NK-92 (cell line): ENCODE data around the gene DPRX.
"Not testable (repeated sequence)": the region's sequence is repeated elsewhere in the genome, so short reads cannot be mapped to it uniquely, and the experiment has no call there.

Experiments used
- DNase-seq: peaks from one replicate; lab custom pipeline; 2025; ENCODE audit not compliant: unreplicated experiment; lab: John Stamatoyannopoulos, UW

Gene DPRX

DNA sequence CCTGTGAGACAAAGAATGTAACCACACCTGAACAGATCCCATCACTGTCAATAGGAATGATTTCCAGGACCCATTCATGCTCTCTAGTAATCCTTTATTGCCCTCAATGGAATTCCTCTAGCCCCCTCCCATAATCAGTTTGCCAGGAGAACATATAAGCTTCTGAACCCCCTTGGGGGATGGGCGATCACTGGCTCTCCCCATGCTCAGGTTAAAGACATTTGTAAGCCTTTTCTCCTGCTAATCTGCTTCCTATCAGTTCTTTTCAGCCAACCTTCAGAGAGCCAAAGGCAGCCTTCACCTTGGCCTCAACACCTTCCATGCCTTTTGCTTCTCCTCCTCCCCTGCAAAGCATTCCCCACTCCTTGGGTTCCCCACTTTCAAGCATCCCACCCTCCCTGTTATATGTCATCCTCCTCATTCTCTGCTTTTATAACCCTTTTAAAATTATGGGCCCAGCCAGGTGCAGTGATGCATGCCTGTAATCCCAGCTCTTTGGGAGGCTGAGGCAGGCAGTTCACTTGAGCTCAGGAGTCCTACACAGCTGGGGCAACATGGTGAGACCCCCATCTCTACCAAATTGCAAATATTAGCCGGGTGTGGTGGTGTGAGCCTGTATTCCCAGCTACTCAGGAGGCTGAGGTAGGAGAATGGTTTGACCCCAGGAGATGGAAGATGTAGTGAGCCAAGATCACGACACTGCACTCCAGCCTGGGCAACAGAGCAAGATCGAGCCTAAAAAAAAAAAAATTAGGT, 12.4 kb downstream of the DPRX start:
- no peak for DNase-seq

DNA sequence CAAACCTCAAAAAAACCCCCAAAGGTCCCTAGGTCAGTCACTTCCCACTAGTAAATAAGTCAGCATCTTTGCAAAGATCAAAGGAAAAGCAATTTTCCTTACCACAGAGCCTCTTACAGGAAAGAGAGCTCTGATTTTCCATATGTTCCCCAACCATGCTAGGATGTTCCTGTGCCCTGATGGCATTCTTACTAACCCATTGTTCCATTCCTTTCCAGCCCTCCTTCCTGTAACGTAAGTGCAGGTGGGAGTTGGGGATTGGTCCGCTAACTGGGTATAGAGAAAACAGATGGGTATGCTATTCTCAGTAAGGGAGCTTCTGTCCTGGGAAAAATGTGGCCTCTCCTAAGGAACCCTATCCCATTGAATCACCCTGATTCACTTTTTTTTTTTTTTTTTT, 14.3 kb downstream of the DPRX start:
- no peak for DNase-seq

DNA sequence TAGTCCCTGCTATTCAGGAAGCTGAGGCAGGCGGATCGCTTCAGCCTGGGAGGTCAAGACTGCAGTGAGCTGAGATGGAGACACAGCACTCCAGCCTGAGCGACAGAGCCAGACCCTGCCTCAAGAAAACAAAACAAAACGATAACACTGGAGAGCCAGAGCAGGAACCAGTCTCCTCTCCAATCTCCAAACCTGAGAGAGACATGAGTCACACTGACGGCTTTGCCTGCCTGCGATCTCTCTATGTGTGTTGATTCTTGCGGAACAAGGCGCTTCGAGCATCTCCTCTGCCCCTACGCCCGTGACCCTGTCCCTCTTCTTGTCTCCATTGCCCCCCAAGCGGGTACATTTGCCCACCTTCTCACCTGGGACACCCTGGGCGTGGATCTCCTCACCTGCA, 15.6 kb downstream of the DPRX start:
- no peak for DNase-seq

DNA sequence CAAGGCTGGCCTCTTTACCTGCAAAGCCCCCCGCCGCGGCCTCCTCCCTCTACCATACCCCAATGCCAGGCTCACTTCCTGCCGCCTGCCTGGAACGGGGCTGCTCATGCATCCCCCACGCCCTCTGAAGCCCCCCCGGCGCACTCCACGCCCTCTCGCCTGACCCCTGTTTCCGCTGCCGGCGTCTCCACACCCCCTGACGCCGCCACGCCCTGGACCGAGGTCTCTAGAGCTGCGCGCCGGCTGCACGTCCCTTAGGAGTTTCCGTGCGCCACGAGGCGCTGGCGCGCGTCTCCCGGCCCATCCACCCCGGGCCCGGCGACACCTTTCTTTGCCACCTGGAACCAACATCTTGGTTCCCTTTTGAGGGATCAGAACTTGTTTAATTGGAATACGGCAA, 16.0 kb downstream of the DPRX start:
- DNase-seq: no peak

DNA sequence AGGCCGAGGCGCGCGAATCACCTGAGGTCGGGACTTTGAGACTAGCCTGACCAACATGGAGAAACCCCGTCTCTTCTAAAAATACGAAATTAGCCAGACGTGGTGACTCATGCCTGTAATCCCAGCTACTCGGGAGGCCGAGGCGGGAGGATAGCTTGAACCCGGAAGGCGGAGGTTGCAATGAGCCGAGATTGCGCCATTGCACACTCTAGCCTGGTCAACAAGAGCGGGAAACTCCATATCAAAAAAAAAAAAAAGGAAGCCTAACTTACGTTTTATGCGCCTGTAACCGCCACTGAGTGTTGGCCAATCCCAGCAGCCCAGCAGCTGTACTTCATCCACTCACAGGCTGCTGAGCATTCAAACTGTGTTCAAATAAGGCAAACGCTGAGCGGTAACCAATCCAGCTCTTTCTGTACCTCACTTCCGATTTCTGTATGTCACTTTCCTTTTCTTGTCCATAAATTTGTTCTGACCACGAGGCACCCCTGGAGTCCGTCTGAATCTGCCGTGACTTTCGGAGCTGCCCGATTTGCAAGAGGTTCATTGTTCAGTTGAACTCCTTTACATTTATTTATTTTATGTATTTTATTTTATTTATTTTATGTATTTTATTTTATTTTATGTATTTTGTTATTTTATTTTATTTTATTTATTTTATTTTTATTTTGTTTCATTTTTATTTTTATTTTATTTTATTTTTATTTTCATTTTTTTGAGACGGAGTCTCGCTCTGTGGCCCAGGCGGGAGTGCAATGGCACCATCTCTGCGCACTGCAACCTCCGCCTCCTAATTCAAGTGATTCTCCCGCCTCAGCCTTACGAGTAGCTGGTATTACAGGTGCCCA, 18.2 kb downstream of the DPRX start:
- DNase-seq: no peak

DNA sequence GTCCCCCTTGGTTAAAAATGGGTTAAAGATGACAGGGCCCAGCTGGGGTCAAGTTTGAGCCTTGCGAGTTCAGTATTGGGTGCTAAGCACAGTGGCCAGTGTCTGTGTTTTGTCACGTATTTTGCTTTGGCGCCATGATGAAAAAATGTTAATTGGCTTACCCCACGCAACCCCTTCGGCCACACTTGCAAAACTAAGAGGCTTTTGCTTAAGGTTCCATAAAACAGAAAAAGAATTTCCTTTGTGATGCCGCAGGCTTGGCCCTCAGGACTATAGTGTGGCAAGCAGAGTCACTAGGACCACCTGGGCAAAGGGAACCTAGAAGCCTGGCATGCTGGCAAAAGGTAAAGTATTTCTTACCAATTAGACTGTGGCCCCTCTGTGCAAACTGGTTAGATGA, 20.7 kb downstream of the DPRX start:
- DNase-seq: no peak

DNA sequence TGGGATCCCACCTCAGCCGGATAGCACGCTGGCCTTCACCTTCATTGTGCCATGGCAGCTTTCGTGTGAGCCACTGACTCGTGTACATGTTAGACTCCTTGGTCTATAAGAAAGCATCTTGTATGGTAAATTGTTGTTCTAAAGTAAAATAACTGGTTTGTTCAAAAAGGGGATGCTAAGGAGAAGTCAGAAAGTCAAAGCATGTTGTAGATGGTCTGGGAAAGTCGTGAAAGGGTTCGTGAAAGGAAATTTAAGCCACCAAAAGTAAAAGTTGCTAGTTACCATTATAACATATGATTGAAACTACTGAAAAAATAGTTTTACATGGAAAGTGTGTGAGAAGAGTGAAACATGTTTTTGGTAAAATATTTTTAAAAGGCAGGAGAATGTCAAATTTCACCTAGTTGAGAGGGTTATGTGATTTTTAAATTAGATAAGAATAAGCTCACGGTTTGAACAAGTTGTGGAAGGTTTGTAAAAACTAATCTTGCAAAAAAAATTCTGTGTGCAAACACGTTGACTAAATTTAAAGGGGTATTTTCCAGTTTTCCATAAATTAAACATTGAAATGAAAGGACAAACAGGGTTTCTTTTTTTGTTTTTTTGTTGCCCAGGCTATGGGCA, 23.4 kb downstream of the DPRX start:
- no peak for DNase-seq

DNA sequence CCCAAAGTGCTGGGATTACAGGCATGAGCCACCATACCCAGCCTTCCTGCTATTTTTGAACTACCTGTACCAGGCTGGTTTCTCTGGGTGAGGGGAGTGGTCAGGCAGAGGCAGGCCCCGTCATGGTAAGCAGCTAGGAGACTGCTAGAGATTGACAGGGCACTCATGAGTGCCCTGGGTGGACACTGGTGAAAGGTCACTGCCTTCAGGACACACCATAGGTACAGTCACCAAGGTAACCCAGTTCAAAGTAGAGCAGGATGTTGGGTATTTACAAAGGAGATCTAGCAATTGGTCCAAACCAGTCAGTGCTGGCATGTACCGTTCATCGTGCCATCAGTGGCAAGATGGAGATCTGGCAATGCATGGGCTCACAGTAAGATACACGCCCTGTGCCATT, 25.5 kb downstream of the DPRX start:
- DNase-seq: no peak

DNA sequence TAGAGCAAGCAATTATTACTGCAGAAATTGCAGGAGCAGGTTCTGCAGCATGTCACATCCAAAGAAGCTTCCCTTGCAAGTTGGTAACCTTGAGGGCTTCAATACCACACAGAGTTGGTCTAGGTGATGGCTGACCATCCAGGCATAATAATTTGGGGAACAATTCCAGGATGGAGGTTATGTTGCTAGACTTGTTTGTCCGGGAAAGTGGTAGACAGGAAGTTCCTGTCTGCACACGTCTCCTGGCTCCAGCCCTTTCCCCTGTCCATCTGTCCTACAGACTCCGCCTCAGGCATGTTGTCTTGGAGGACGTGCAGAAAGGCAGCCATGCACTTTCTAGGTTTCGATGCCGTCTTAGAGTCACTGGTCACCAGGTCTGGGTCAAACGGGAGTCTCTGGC, 26.0 kb downstream of the DPRX start:
- DNase-seq: no peak

DNA sequence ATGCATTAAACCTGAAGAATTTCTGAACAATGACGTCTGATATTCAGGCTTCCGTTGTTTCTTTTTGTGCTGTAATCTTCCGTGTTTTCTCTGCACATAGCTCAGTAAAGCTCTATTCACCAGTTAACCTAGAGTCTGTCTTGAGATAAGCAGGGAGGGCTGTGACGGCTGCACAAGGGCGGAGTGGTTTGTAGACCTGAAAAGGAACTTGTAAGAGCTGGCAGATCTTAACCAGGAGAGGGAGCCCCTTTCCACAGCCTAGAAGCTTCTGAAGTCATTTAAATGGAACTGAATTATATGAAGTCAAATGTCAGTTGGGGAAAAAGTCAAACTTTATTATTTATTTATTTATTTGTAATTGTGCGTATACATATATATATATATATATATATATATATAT, 27.5 kb downstream of the DPRX start:
- no peak for DNase-seq

DNA sequence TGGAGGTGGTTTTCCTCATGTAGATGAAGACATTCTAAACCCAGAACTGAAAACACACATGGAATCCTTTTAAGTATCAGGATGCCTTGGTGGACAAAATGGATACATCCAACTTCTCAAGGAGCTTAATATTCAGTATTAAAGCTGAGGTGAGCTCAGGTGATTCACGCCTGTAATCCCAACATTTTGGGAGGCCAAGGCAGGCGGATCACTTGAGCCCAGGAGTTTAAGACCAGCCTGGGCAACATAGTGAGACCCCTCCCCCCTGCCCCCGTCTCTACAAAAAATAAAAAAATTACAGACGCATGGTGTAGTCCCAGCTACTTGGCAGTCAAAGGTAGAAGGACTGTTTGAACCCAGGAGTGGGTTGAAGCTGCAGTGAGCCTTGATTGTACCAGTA, 28.8 kb downstream of the DPRX start:
- DNase-seq: no peak

DNA sequence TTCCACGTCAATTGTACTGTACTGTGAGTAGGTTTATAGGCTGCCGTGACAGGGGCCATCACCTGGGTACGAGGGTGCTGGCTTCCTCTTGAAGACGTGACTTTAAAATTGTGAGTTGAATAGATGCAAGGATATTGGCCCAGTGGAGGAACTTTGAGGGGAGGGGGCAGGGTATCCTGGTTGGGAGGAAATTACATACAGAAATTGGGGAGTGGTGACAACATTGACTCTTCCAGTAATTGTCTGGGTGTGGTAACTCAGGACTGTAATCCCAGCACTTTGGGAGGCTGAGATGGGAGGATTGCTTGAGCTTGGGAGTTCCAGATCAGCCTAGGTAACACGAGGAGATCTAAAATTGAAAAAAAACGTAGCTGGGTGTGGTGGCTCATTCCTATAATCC, 30.4 kb downstream of the DPRX start:
- DNase-seq: no peak

DNA sequence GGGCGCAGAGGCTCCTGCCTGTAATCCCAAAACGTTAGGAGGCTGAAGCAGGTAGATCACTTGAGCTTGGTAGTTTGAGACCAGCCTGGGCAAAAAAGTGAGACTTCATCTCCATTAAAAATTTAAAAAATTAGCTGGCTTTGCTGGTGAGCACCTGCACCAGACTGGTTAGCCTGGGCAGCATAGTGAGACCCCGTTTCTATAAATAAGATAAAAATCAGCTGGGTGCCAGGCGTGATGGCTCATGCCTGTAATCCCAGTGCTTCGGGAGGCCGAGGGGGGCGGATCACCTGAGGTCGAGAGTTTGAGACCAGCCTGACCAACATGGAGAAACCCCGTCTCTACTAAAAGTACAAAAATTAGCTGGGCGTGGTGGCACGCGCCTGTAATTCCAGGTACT, 32.4 kb downstream of the DPRX start:
- no peak for DNase-seq

DNA sequence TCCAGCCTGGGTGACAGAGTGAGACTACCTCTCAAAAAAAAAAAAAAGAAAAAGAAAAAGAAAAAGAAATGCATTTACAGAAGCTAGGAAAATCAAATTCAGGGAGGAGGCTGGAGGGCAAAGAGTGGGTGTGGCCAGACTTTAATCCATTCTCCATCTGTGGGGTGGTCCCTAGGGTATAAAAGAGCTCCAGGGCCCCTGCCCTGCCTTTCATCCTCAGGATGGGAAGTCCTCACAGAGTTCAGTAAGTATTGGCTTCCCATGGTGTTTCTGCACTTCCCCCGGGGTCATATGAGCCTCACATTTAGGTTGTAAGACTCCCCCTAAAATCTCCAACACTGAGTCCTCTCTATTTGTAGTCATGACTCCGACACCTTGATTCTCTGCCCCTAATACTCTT, 33.0 kb downstream of the DPRX start:
- no peak for DNase-seq

DNA sequence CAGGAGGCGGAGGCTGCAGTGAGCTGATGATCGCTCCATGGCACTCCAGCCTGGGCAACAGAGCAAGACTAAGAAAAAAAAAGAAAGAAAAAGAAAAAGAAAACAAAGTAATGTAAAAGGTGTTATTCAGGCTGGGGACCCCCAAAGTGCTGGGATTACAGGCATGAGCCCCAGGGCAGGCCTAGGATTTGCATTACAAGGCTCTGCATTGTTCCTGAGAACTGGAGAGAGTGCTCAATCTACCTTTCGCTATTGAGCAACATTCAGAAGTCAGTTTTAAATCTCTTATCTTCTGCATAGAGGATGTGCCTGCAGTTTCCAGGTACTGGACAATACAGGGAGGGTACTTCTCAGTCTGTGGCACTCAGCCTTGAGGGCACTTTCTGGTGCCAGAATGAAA, 34.5 kb downstream of the DPRX start:
- DNase-seq: not testable (repeated sequence)

DNA sequence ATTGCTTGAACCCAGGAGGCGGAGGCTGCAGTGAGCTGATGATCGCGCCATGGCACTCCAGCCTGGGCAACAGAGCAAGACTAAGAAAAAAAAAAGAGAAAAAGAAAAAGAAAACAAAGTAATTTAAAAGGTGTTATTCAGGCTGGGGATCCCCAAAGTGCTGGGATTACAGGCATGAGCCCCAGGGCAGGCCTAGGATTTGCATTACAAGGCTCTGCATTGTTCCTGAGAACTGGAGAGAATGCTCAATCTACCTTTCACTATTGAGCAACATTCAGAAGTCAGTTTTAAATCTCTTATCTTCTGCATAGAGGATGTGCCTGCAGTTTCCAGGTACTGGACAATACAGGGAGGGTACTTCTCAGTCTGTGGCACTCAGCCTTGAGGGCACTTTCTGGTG, 37.0 kb downstream of the DPRX start:
- not testable (repeated sequence) for DNase-seq

DNA sequence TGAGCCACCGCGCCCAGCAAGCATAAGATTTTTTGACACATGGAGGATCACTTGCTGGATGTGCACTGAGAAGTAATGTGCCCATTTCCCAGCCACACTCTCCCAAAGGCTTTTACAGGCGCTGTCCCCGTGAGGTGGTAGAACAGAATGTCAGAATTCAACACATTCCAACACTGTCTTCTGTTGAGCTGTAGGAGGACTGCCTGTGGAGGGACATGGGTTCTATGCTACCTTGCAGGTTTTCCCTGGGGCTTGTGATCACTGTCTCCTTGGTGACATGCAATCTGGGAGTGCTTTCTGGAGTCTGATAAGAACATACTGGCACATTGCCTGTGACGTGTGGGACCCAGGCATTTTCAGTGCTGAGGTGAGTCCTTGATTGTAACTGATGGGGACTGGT, 38.5 kb downstream of the DPRX start:
- no peak for DNase-seq

DNA sequence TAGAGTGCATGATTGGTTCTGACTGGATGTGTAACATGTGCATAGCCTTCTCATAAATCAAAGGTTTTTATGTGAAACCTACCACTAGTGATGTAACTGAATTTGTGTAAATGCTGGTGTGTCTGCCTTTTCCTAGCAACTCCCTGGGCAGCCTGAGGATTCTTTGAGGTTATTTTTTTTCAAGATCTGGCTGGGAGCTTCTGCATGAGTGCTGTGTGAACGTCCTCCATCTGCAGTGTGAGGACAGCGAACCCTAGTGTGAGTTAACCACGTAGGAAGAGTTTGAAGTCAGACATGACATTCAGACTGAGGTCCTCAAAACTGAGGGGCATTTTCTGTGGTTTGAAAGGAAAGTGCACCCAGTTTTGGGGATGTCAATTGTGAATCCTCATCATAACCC, 39.9 kb downstream of the DPRX start:
- no peak for DNase-seq
